CD4-positive, alpha-beta T cell treated with Interleukin-4 for 4 hours (primary cell): Measurements from ENCODE around the gene LPCAT3.

Experiments
- DNase-seq: peaks from one replicate; pipeline ENCODE4 v3.0.0-alpha.2; 2020

LPCAT3 gene

GRCh38 chr12:6935371-6936193 is 82.7 kb downstream of the LPCAT3 start:
- DNase-seq = no peak

GRCh38 chr12:6934110-6934509 is 84.2 kb downstream of the LPCAT3 start:
- DNase-seq = no peak

- DNase-seq = no peak
Observed at GRCh38 chr12:6932766-6933165, 85.5 kb downstream of the LPCAT3 start.

- no peak for DNase-seq
Observed at GRCh38 chr12:6929466-6930452, 88.5 kb downstream of the LPCAT3 start.

- DNase-seq = no peak
Observed at GRCh38 chr12:6928703-6929407, 89.4 kb downstream of the LPCAT3 start.

GRCh38 chr12:6928022-6928702 is 90.1 kb downstream of the LPCAT3 start:
- DNase-seq = no peak

- no peak for DNase-seq
Observed at GRCh38 chr12:6927379-6928021, 90.8 kb downstream of the LPCAT3 start, which contains the start of gene ATN1. Gene ATN1 (plus strand): TSS chr12:6927959. CDS start chr12:6934002, 6,043 bp downstream.
